ENCODE results near the gene LRRC28. TPM values are rescaled to one million over a fixed set of nuclear protein-coding genes. Genes with fewer than 3 reads are reported as not detected.

The LRRC28 gene
- total and polyA plus RNA-seq, 4 donors, result 29.6 to 36.1 (median 33.4) TPM

- Histone ChIP-seq H3K9me3 (ENCODE audit: control insufficient read depth, insufficient read depth, low read length) (no peaks in the 10 kb centered on the region), H3K27me3 (ENCODE audit: control insufficient read depth, insufficient read depth, low read length) (no peaks in the 10 kb centered on the region), H3K4me3 (ENCODE audit: low read depth, low read length) (no peak overlapping the region), H3K36me3 (ENCODE audit: control insufficient read depth, insufficient read depth, low read length) (no peaks in the 10 kb centered on the region), H3K27ac (ENCODE audit: low read depth, low read length) (no peak overlapping the region), H3K4me1 (ENCODE audit: control insufficient read depth, insufficient read depth, low read length) (no peaks in the 10 kb centered on the region)
- WGBS (ENCODE audit: insufficient coverage), result 79% methylated on average over 2 of the region's 5 CpGs
- DNase-seq (ENCODE audit: low read depth in 4 of 6, low spot score in 6 of 6), result no peak
These were observed 12.8 kb downstream of the LRRC28 start for GRCh38 chr15:99264125-99264524.

GRCh38 chr15:99265541-99266070 is 14.3 kb downstream of the LRRC28 start:
- Histone ChIP-seq H3K36me3 (ENCODE audit: control insufficient read depth, insufficient read depth, low read length) (no peaks in the 10 kb centered on the region), H3K4me3 (ENCODE audit: low read depth, low read length) (no peak overlapping the region), H3K9me3 (ENCODE audit: control insufficient read depth, insufficient read depth, low read length) (no peaks in the 10 kb centered on the region), H3K27me3 (ENCODE audit: control insufficient read depth, insufficient read depth, low read length) (no peaks in the 10 kb centered on the region), H3K27ac (ENCODE audit: low read depth, low read length) (no peak overlapping the region), H3K4me1 (ENCODE audit: control insufficient read depth, insufficient read depth, low read length) (no peaks in the 10 kb centered on the region)
- no CpG with 5 or more reads among the region's 3 CpGs for WGBS (ENCODE audit: insufficient coverage)
- DNase-seq (ENCODE audit: low read depth in 4 of 6, low spot score in 6 of 6), result no peak

GRCh38 chr15:99267957-99268356 is 16.7 kb downstream of the LRRC28 start:
- Histone ChIP-seq H3K4me1 (ENCODE audit: control insufficient read depth, insufficient read depth, low read length) (no peaks in the 10 kb centered on the region), H3K27ac (ENCODE audit: low read depth, low read length) (no peak overlapping the region), H3K36me3 (ENCODE audit: control insufficient read depth, insufficient read depth, low read length) (no peaks in the 10 kb centered on the region), H3K9me3 (ENCODE audit: control insufficient read depth, insufficient read depth, low read length) (no peaks in the 10 kb centered on the region), H3K27me3 (ENCODE audit: control insufficient read depth, insufficient read depth, low read length) (no peaks in the 10 kb centered on the region), H3K4me3 (ENCODE audit: low read depth, low read length) (no peak overlapping the region)
- DNase-seq (ENCODE audit: low read depth in 4 of 6, low spot score in 6 of 6), result no peak
- WGBS (ENCODE audit: insufficient coverage), result no CpG with 5 or more reads among the region's 3 CpGs

- no peaks in the 10 kb centered on the region for H3K4me1 ChIP-seq (ENCODE audit: control insufficient read depth, insufficient read depth, low read length)
- H3K27ac ChIP-seq (ENCODE audit: low read depth, low read length), result no peak overlapping the region
- WGBS (ENCODE audit: insufficient coverage), result 57% methylated on average over 1 of the region's 5 CpGs
- DNase-seq (ENCODE audit: low read depth in 4 of 6, low spot score in 6 of 6), result no peak
- no peaks in the 10 kb centered on the region for H3K9me3 ChIP-seq (ENCODE audit: control insufficient read depth, insufficient read depth, low read length)
- no peak overlapping the region for H3K4me3 ChIP-seq (ENCODE audit: low read depth, low read length)
- H3K36me3 ChIP-seq (ENCODE audit: control insufficient read depth, insufficient read depth, low read length), result no peaks in the 10 kb centered on the region
- no peaks in the 10 kb centered on the region for H3K27me3 ChIP-seq (ENCODE audit: control insufficient read depth, insufficient read depth, low read length)
These were observed 17.1 kb downstream of the LRRC28 start for GRCh38 chr15:99268431-99268830.

GRCh38 chr15:99273801-99274200 is 22.5 kb downstream of the LRRC28 start:
- Histone ChIP-seq H3K9me3 (ENCODE audit: control insufficient read depth, insufficient read depth, low read length) (no peaks in the 10 kb centered on the region), H3K4me1 (ENCODE audit: control insufficient read depth, insufficient read depth, low read length) (no peaks in the 10 kb centered on the region), H3K27me3 (ENCODE audit: control insufficient read depth, insufficient read depth, low read length) (no peaks in the 10 kb centered on the region), H3K36me3 (ENCODE audit: control insufficient read depth, insufficient read depth, low read length) (no peaks in the 10 kb centered on the region), H3K4me3 (ENCODE audit: low read depth, low read length) (no peak overlapping the region), H3K27ac (ENCODE audit: low read depth, low read length) (no peak overlapping the region)
- DNase-seq (ENCODE audit: low read depth in 4 of 6, low spot score in 6 of 6), result no peak
- no CpG with 5 or more reads among the region's 3 CpGs for WGBS (ENCODE audit: insufficient coverage)

- no CpG with 5 or more reads among the region's 2 CpGs for WGBS (ENCODE audit: insufficient coverage)
- Histone ChIP-seq H3K9me3 (ENCODE audit: control insufficient read depth, insufficient read depth, low read length) (no peaks in the 10 kb centered on the region), H3K27ac (ENCODE audit: low read depth, low read length) (no peak overlapping the region), H3K4me1 (ENCODE audit: control insufficient read depth, insufficient read depth, low read length) (no peaks in the 10 kb centered on the region), H3K4me3 (ENCODE audit: low read depth, low read length) (no peak overlapping the region), H3K36me3 (ENCODE audit: control insufficient read depth, insufficient read depth, low read length) (no peaks in the 10 kb centered on the region), H3K27me3 (ENCODE audit: control insufficient read depth, insufficient read depth, low read length) (no peaks in the 10 kb centered on the region)
- DNase-seq (ENCODE audit: low read depth in 4 of 6, low spot score in 6 of 6), result no peak
These were observed 23.8 kb downstream of the LRRC28 start for GRCh38 chr15:99275061-99275460.

- Histone ChIP-seq H3K27me3 (ENCODE audit: control insufficient read depth, insufficient read depth, low read length) (no peaks in the 10 kb centered on the region), H3K4me3 (ENCODE audit: low read depth, low read length) (no peak overlapping the region), H3K4me1 (ENCODE audit: control insufficient read depth, insufficient read depth, low read length) (no peaks in the 10 kb centered on the region), H3K36me3 (ENCODE audit: control insufficient read depth, insufficient read depth, low read length) (no peaks in the 10 kb centered on the region), H3K27ac (ENCODE audit: low read depth, low read length) (no peak overlapping the region), H3K9me3 (ENCODE audit: control insufficient read depth, insufficient read depth, low read length) (no peaks in the 10 kb centered on the region)
- 79% methylated on average over 4 of the region's 9 CpGs for WGBS (ENCODE audit: insufficient coverage)
- DNase-seq (ENCODE audit: low read depth in 4 of 6, low spot score in 6 of 6), result no peak
These were observed 24.3 kb downstream of the LRRC28 start for GRCh38 chr15:99275525-99276128.

DNA sequence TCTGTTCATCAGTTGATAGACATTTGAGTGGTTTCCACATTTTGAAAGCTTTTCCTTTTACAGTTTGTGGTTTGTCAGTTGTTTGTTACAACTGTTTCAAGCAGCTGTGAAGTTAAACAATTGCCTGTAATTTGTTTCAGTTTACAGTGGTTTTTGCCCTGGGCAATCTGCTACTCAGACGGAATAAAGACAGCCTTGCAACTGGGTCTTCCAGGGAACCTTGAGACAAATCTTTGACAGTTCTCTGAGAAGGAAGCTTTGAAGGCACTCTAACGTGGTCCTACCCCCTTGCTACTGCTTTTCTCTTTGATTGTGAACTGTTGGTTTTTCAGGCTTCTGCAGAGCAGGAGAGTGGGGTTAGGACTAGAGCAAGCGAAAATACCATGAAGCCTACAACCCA is 28.0 kb downstream of the LRRC28 start:
- no peak for DNase-seq (ENCODE audit: low read depth in 4 of 6, low spot score in 6 of 6)
- no peaks in the 10 kb centered on the region for H3K27me3 ChIP-seq (ENCODE audit: control insufficient read depth, insufficient read depth, low read length)
- 100% methylated on average over 2 of the region's 3 CpGs for WGBS (ENCODE audit: insufficient coverage)
- no peaks in the 10 kb centered on the region for H3K36me3 ChIP-seq (ENCODE audit: control insufficient read depth, insufficient read depth, low read length)
- no peak overlapping the region for H3K4me3 ChIP-seq (ENCODE audit: low read depth, low read length)
- no peaks in the 10 kb centered on the region for H3K9me3 ChIP-seq (ENCODE audit: control insufficient read depth, insufficient read depth, low read length)
- H3K27ac ChIP-seq (ENCODE audit: low read depth, low read length), result no peak overlapping the region
- H3K4me1 ChIP-seq (ENCODE audit: control insufficient read depth, insufficient read depth, low read length), result no peaks in the 10 kb centered on the region

DNA sequence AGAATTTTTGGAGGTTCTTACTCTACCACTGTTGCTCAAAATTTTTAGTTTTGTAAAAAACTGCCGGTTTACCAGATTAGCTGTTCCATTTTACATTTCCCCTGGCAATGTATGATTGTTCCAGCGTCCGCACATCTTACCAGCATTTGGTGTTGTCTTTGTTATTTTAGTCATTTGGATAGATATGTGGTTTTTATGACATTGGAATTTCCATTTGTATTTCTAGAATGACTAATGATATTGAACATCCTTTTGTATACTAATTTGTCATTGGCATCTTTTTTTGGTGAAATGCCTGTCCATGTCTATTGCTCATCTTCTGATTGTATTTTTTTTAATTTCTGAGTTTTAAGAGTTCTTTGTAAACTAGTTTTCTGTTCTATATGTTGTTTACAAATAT is 28.5 kb downstream of the LRRC28 start:
- Histone ChIP-seq H3K4me3 (ENCODE audit: low read depth, low read length) (no peak overlapping the region), H3K27ac (ENCODE audit: low read depth, low read length) (no peak overlapping the region), H3K36me3 (ENCODE audit: control insufficient read depth, insufficient read depth, low read length) (no peaks in the 10 kb centered on the region), H3K9me3 (ENCODE audit: control insufficient read depth, insufficient read depth, low read length) (no peaks in the 10 kb centered on the region), H3K27me3 (ENCODE audit: control insufficient read depth, insufficient read depth, low read length) (no peaks in the 10 kb centered on the region), H3K4me1 (ENCODE audit: control insufficient read depth, insufficient read depth, low read length) (no peaks in the 10 kb centered on the region)
- no peak for DNase-seq (ENCODE audit: low read depth in 4 of 6, low spot score in 6 of 6)
- no CpG with 5 or more reads among the region's 3 CpGs for WGBS (ENCODE audit: insufficient coverage)

GRCh38 chr15:99282121-99282520 is 30.8 kb downstream of the LRRC28 start:
- no peaks in the 10 kb centered on the region for H3K4me1 ChIP-seq (ENCODE audit: control insufficient read depth, insufficient read depth, low read length)
- no peaks in the 10 kb centered on the region for H3K36me3 ChIP-seq (ENCODE audit: control insufficient read depth, insufficient read depth, low read length)
- DNase-seq (ENCODE audit: low read depth in 4 of 6, low spot score in 6 of 6), result no peak
- H3K9me3 ChIP-seq (ENCODE audit: control insufficient read depth, insufficient read depth, low read length), result no peaks in the 10 kb centered on the region
- no peak overlapping the region for H3K4me3 ChIP-seq (ENCODE audit: low read depth, low read length)
- no peaks in the 10 kb centered on the region for H3K27me3 ChIP-seq (ENCODE audit: control insufficient read depth, insufficient read depth, low read length)
- H3K27ac ChIP-seq (ENCODE audit: low read depth, low read length), result no peak overlapping the region
